HUES6 (cell line): ENCODE data around the gene AGBL4.
"Not testable (repeated sequence)": the region's sequence is repeated elsewhere in the genome, so short reads cannot be mapped to it uniquely, and the experiment has no call there.

Source experiments
- H3K27ac ChIP-seq: 2 replicates; pipeline ENCODE4 v1.7.0; 2013; ENCODE audit warnings: low read depth, mild to moderate bottlenecking, low read length, inconsistent platforms
- H3K27me3 ChIP-seq: 2 replicates; pipeline ENCODE4 v1.6.1; 2013; ENCODE audit warnings: low read length; ENCODE audit not compliant: control insufficient read depth, insufficient read depth
- H3K36me3 ChIP-seq: 2 replicates; pipeline ENCODE4 v1.6.1; 2013; ENCODE audit warnings: low read length; ENCODE audit not compliant: control insufficient read depth, insufficient read depth
- H3K4me1 ChIP-seq: 2 replicates; pipeline ENCODE4 v1.6.1; 2013; ENCODE audit warnings: low read length; ENCODE audit not compliant: control insufficient read depth, insufficient read depth
- H3K4me3 ChIP-seq: 2 replicates; pipeline ENCODE4 v1.5.1; 2013; ENCODE audit warnings: low read depth, low read length
- H3K9ac ChIP-seq: one replicate; pipeline ENCODE4 v1.6.1; 2013; ENCODE audit warnings: mild to moderate bottlenecking, low read length
- H3K9me3 ChIP-seq: 2 replicates; pipeline ENCODE4 v1.6.1; 2013; ENCODE audit warnings: low read depth, low read length; ENCODE audit not compliant: control insufficient read depth, insufficient read depth

The AGBL4 gene

GRCh38 chr1:48526008-48526710 lies 1497.6 kb downstream of the AGBL4 start:
- H3K36me3 ChIP-seq, result no peaks in the 10 kb centered on the region
- no peaks in the 10 kb centered on the region for H3K27me3 ChIP-seq
- H3K4me3 ChIP-seq, result no peak overlapping the region
- H3K4me1 ChIP-seq, result peaks cover 27% of the 10 kb centered on the region
- H3K27ac ChIP-seq, result no peak overlapping the region
- H3K9me3 ChIP-seq, result no peaks in the 10 kb centered on the region
- no peak overlapping the region for H3K9ac ChIP-seq

GRCh38 chr1:48524892-48525467 lies 1498.8 kb downstream of the AGBL4 start:
- Histone ChIP-seq H3K27me3 (no peaks in the 10 kb centered on the region), H3K36me3 (no peaks in the 10 kb centered on the region), H3K4me1 (peaks cover 20% of the 10 kb centered on the region), H3K4me3 (no peak overlapping the region), H3K9ac (no peak overlapping the region), H3K27ac (no peak overlapping the region), H3K9me3 (peaks cover 1% of the 10 kb centered on the region; the same call in 1 of the 2 replicates)

DNA sequence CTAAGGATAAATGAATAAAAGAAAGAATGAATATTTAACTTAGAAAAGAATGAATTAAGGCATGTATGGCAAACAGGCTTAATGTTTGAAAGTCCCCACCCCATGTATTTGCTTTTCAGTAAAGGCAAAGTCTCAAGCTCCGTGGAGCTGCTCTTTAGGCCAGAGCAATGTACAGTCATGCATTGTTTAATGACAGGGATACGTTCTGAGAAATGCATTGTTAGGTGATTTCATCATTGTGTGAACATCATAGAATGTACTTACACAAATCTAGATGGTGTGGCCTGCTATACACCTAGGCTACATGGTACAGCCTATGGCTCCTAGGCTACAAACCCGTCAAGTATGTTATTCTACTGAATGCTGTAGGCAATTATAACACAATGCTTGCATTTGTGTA lies 1500.2 kb downstream of the AGBL4 start:
- Histone ChIP-seq H3K9ac (no peak overlapping the region), H3K4me1 (peaks cover 14% of the 10 kb centered on the region), H3K4me3 (no peak overlapping the region), H3K27ac (no peak overlapping the region), H3K27me3 (no peaks in the 10 kb centered on the region), H3K9me3 (peaks cover 3% of the 10 kb centered on the region; the same call in 1 of the 2 replicates), H3K36me3 (no peaks in the 10 kb centered on the region)

- not testable (repeated sequence) for H3K4me3 ChIP-seq, H3K27me3 ChIP-seq, H3K9me3 ChIP-seq, H3K27ac ChIP-seq, H3K9ac ChIP-seq, H3K4me1 ChIP-seq, H3K36me3 ChIP-seq
Observed at GRCh38 chr1:48519896-48520295, 1503.9 kb downstream of the AGBL4 start.

DNA sequence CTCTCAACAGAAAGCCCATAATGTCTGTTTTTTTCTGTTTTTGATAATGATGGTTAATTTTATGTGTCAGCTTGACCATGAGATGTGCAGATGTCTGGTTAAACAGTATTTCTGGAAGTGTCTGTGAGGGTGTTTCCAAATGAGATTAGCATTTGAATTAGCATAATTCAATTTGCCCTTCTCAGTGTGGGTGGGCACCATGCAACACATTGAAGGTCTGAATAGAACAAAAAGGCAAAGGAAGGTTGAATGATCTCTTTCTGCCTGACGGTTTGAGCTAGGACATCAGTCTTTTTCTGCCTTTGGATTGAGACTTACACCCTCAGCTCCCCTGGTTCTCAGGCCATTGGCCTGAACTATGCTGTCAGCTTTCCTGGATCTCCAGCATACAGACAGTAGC lies 1516.9 kb downstream of the AGBL4 start:
- H3K4me1 ChIP-seq, result no peaks in the 10 kb centered on the region
- H3K36me3 ChIP-seq, result no peaks in the 10 kb centered on the region
- no peak overlapping the region for H3K27ac ChIP-seq
- no peak overlapping the region for H3K4me3 ChIP-seq
- H3K27me3 ChIP-seq, result no peaks in the 10 kb centered on the region
- H3K9me3 ChIP-seq, result no peaks in the 10 kb centered on the region
- no peak overlapping the region for H3K9ac ChIP-seq

GRCh38 chr1:48500541-48501450 lies 1523.0 kb downstream of the AGBL4 start:
- Histone ChIP-seq H3K9me3 (no peaks in the 10 kb centered on the region), H3K4me1 (peaks cover 41% of the 10 kb centered on the region), H3K4me3 (peak overlapping the region; percentile 10; the same call in 1 of the 2 replicates), H3K36me3 (no peaks in the 10 kb centered on the region), H3K27me3 (no peaks in the 10 kb centered on the region), H3K9ac (peak overlapping the region; percentile 87), H3K27ac (peak overlapping the region; percentile 91; the same call in 1 of the 2 replicates)

GRCh38 chr1:48499211-48499735 lies 1524.5 kb downstream of the AGBL4 start:
- Histone ChIP-seq H3K4me3 (no peak overlapping the region), H3K9ac (peak overlapping the region; percentile 40), H3K9me3 (no peaks in the 10 kb centered on the region), H3K27me3 (no peaks in the 10 kb centered on the region), H3K27ac (peak overlapping the region; percentile 30; the same call in 1 of the 2 replicates), H3K4me1 (peaks cover 47% of the 10 kb centered on the region), H3K36me3 (no peaks in the 10 kb centered on the region)

DNA sequence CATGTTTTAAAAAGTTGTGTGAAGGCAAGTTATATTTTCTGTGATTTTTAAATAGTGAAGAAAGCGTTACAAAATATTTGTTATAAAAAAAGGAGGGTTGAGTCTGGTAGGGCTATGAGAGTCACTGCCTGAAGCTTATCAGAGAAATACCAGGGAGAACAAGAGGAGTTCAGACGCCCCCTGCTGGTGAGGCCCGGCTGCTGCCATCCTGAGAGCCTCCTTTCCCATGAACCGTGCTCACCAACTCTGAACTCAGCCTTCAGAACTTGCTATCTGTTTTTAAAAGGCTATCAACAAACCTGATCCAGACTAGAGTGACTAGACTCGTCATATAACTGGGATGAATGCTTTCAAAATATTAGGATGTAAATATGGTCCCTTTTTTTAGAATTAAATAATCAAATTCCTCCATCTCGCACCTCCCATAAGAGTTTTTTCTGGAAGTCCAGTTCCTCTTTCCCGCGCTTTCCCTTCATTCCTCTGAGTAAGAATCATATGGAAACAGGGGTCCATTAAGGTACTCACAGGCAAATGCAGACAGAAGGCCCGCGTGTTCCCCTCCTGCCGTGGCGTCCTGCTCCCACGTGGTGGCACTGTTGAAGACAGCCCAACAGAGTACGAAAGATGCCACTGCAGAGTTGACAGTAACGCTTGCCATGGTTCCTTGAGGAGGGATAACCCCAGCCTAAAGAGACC lies 1525.5 kb downstream of the AGBL4 start:
- no peak overlapping the region for H3K4me3 ChIP-seq
- H3K36me3 ChIP-seq, result no peaks in the 10 kb centered on the region
- H3K4me1 ChIP-seq, result peaks cover 52% of the 10 kb centered on the region
- no peaks in the 10 kb centered on the region for H3K27me3 ChIP-seq
- peak overlapping the region; percentile 30; the same call in 1 of the 2 replicates for H3K27ac ChIP-seq
- H3K9me3 ChIP-seq, result no peaks in the 10 kb centered on the region
- H3K9ac ChIP-seq, result peak overlapping the region; percentile 40

DNA sequence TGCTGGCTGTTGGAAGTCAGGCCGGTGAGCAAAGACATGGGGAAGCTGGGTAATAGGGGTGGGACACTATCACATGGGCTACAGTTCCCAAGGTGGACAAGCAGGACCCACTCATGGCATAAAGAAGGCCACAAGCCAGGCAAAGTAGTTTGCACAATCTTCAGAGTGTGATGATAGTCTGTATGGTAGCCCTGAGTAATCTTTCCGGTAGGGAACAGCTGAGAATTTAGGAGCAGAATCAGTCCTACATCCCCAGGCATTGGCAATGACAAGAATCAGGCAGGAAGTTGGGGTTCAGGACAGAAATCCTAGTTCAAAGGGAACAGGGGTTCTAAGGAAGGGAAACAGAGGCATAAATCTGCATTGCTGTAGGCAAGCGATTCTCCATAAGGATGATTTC lies 1527.8 kb downstream of the AGBL4 start:
- Histone ChIP-seq H3K27ac (no peak overlapping the region), H3K9me3 (no peaks in the 10 kb centered on the region), H3K4me1 (peaks cover 47% of the 10 kb centered on the region), H3K27me3 (no peaks in the 10 kb centered on the region), H3K36me3 (no peaks in the 10 kb centered on the region), H3K9ac (no peak overlapping the region), H3K4me3 (no peak overlapping the region)

- peaks cover 41% of the 10 kb centered on the region for H3K4me1 ChIP-seq
- no peaks in the 10 kb centered on the region for H3K27me3 ChIP-seq
- no peak overlapping the region for H3K9ac ChIP-seq
- no peaks in the 10 kb centered on the region for H3K9me3 ChIP-seq
- no peak overlapping the region for H3K4me3 ChIP-seq
- H3K27ac ChIP-seq, result no peak overlapping the region
- no peaks in the 10 kb centered on the region for H3K36me3 ChIP-seq
Observed at GRCh38 chr1:48495166-48495565, 1528.6 kb downstream of the AGBL4 start.
